Measurements from ENCODE around the gene MOCS3.

GRCh38 chr20:51005214-51005613 lies 46.6 kb downstream of the MOCS3 start:
- TF ChIP-seq CTCF (IDR thresholded peaks at IDR 0.05; ENCODE audit: low read depth, low read length) (no peak), MYC (IDR thresholded peaks at IDR 0.05; ENCODE audit: low read depth, low read length) (no peak), POLR2A (IDR thresholded peaks at IDR 0.05; ENCODE audit: extremely low read depth, insufficient read length) (no peak)

Data from NB4 (cell line).